WTC11 (cell line): ENCODE measurements around the gene ADGRV1. TPM values are rescaled to one million over a fixed set of nuclear protein-coding genes. Genes with fewer than 3 reads are reported as not detected.

Experiments
- ATAC-seq: fragments of 200-7000 bp; cut with Tn5 transposase; 2 replicates; pipeline ENCODE4 v1.10.0; 2021; ENCODE audit warnings: mild to moderate bottlenecking, moderate library complexity
- CTCF ChIA-PET: fragments of 300-600 bp; sonication (Branson Sonifier 250); formaldehyde crosslinking; loops from one replicate; lab custom pipeline; 2021; ENCODE audit warnings: antibody characterized with exemption; lab: Charles Lee
- POLR2A ChIA-PET: fragments of 350-600 bp; sonication (Branson Sonifier 250); formaldehyde crosslinking; loops from one replicate; lab custom pipeline; 2021; ENCODE audit warnings: antibody characterized with exemption; lab: Charles Lee
- DNase-seq: peaks from one replicate; pipeline ENCODE4 v3.0.0; 2021; ENCODE audit warnings: low spot score
- H3K27ac Mint-ChIP-seq: 2 replicates; pipeline ENCODE4 v1.8.0; 2021; ENCODE audit warnings: mixed read lengths
- H3K27me3 Mint-ChIP-seq: 2 replicates; pipeline ENCODE4 v1.8.0; 2021; ENCODE audit warnings: low read depth, mild to moderate bottlenecking, moderate library complexity, mixed read lengths
- H3K36me3 Mint-ChIP-seq: 2 replicates; pipeline ENCODE4 v1.8.0; 2021; ENCODE audit warnings: mixed read lengths
- H3K4me1 Mint-ChIP-seq: 2 replicates; pipeline ENCODE4 v1.8.0; 2022; ENCODE audit warnings: mixed read lengths
- H3K4me3 Mint-ChIP-seq: 2 replicates; pipeline ENCODE4 v1.8.0; 2021; ENCODE audit warnings: mild to moderate bottlenecking, moderate library complexity, mixed read lengths
- H3K9me3 Mint-ChIP-seq: 2 replicates; pipeline ENCODE4 v1.8.0; 2021; ENCODE audit warnings: mixed read lengths
- CBFB ChIP-seq: sonication (generic); formaldehyde crosslinking; IDR thresholded peaks from 2 replicates; pipeline ENCODE4 v1.8.1; 2022; ENCODE audit warnings: mild to moderate bottlenecking, low read depth, missing genetic modification reagents
- EMX1 ChIP-seq: fragments of 250-450 bp; sonication (Bioruptor Pico); IDR thresholded peaks from 2 replicates; pipeline ENCODE4 v1.8.0; 2021; ENCODE audit warnings: mild to moderate bottlenecking
- ESRRA ChIP-seq: sonication (generic); formaldehyde crosslinking; IDR thresholded peaks from 2 replicates; pipeline ENCODE4 v1.8.1; 2022; ENCODE audit warnings: mild to moderate bottlenecking, missing genetic modification reagents, borderline replicate concordance
- ETV6 ChIP-seq: sonication (generic); formaldehyde crosslinking; IDR thresholded peaks from 2 replicates; pipeline ENCODE4 v1.8.1; 2022; ENCODE audit warnings: mild to moderate bottlenecking, missing genetic modification reagents
- FOXK1 ChIP-seq: sonication (generic); formaldehyde crosslinking; IDR thresholded peaks from 2 replicates; pipeline ENCODE4 v1.8.0; 2022; ENCODE audit warnings: mild to moderate bottlenecking, moderate library complexity, missing genetic modification reagents
- GTF2I ChIP-seq: fragments of 250-450 bp; sonication (Bioruptor Pico); conservative IDR thresholded peaks from 2 replicates; pipeline ENCODE4 v1.4.0; 2021; ENCODE audit warnings: mild to moderate bottlenecking
- JUN ChIP-seq: sonication (generic); formaldehyde crosslinking; IDR thresholded peaks from 2 replicates; pipeline ENCODE4 v1.8.0; 2023; ENCODE audit warnings: mild to moderate bottlenecking, missing genetic modification reagents
- NR2C2 ChIP-seq: sonication (generic); formaldehyde crosslinking; IDR thresholded peaks from 2 replicates; pipeline ENCODE4 v1.8.0; 2022; ENCODE audit warnings: mild to moderate bottlenecking, missing genetic modification reagents
- NR3C1 ChIP-seq: sonication (generic); formaldehyde crosslinking; conservative IDR thresholded peaks from 2 replicates; pipeline ENCODE4 v1.8.1; 2023; ENCODE audit warnings: low read depth, mild to moderate bottlenecking, missing genetic modification reagents
- total RNA-seq: library from RNA; stranded (reverse); gene quantifications from 3 replicates; pipeline ENCODE4 v1.2.3, GENCODE V29; 2021
- TF ChIP-seq, protein P1 (sequence below): sonication (generic); formaldehyde crosslinking; IDR thresholded peaks from 2 replicates; pipeline ENCODE4 v1.8.0; 2022; ENCODE audit warnings: missing genetic modification reagents
- TF ChIP-seq, protein P2 (sequence below): sonication (generic); formaldehyde crosslinking; IDR thresholded peaks from 2 replicates; pipeline ENCODE4 v1.8.0; 2023; ENCODE audit warnings: mild to moderate bottlenecking, missing genetic modification reagents
- TF ChIP-seq, protein P3 (sequence below): sonication (generic); formaldehyde crosslinking; IDR thresholded peaks from 2 replicates; pipeline ENCODE4 v1.8.1; 2023; ENCODE audit warnings: mild to moderate bottlenecking, moderate library complexity, missing genetic modification reagents
- TF ChIP-seq, protein P4 (sequence below): sonication (generic); formaldehyde crosslinking; IDR thresholded peaks from 2 replicates; pipeline ENCODE4 v1.8.1; 2023; ENCODE audit warnings: mild to moderate bottlenecking, missing genetic modification reagents, moderate library complexity
- TF ChIP-seq, protein P5 (sequence below): sonication (generic); formaldehyde crosslinking; IDR thresholded peaks from 2 replicates; pipeline ENCODE4 v1.8.0; 2022; ENCODE audit warnings: mild to moderate bottlenecking, missing genetic modification reagents
- TF ChIP-seq, protein P6 (sequence below): sonication (generic); formaldehyde crosslinking; IDR thresholded peaks from 2 replicates; pipeline ENCODE4 v1.8.0; 2022; ENCODE audit warnings: mild to moderate bottlenecking, missing genetic modification reagents
- TF ChIP-seq, protein P7 (sequence below): sonication (generic); formaldehyde crosslinking; IDR thresholded peaks from 2 replicates; pipeline ENCODE4 v1.8.1; 2023; ENCODE audit warnings: mild to moderate bottlenecking, missing genetic modification reagents, moderate library complexity
- TF ChIP-seq, protein P8 (sequence below): fragments of 250-450 bp; sonication (Bioruptor Pico); IDR thresholded peaks from 2 replicates; pipeline ENCODE4 v1.9.0; 2021; ENCODE audit warnings: moderate library complexity, mild to moderate bottlenecking, inconsistent platforms, borderline replicate concordance
- TF ChIP-seq, protein P9 (sequence below): sonication (generic); formaldehyde crosslinking; IDR thresholded peaks from 2 replicates; pipeline ENCODE4 v1.8.0; 2023; ENCODE audit warnings: missing genetic modification reagents

ADGRV1 gene
- total RNA-seq, 1 experiment from 2014 or later: 74.5 TPM

DNA sequence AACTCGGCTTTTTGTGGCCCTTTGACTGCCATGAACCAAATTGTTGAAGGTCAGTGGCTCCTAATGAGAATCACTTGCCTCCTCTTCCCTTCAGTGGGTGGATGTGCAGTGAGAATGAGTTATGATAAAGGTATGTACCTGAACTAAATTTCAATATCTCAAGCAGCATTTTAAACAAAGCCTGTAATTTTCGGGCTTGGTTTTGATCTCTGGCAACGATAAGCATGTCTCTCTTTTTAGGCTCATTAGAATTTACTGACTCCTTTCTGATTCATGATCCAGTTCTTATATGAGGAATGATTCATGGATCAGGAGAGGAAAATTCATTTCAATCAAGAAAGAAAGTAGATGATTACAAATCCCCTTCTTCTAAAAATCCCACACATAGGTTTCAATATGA is 519.0 kb downstream of the ADGRV1 start (continued):
- TF ChIP-seq, protein P1, sequence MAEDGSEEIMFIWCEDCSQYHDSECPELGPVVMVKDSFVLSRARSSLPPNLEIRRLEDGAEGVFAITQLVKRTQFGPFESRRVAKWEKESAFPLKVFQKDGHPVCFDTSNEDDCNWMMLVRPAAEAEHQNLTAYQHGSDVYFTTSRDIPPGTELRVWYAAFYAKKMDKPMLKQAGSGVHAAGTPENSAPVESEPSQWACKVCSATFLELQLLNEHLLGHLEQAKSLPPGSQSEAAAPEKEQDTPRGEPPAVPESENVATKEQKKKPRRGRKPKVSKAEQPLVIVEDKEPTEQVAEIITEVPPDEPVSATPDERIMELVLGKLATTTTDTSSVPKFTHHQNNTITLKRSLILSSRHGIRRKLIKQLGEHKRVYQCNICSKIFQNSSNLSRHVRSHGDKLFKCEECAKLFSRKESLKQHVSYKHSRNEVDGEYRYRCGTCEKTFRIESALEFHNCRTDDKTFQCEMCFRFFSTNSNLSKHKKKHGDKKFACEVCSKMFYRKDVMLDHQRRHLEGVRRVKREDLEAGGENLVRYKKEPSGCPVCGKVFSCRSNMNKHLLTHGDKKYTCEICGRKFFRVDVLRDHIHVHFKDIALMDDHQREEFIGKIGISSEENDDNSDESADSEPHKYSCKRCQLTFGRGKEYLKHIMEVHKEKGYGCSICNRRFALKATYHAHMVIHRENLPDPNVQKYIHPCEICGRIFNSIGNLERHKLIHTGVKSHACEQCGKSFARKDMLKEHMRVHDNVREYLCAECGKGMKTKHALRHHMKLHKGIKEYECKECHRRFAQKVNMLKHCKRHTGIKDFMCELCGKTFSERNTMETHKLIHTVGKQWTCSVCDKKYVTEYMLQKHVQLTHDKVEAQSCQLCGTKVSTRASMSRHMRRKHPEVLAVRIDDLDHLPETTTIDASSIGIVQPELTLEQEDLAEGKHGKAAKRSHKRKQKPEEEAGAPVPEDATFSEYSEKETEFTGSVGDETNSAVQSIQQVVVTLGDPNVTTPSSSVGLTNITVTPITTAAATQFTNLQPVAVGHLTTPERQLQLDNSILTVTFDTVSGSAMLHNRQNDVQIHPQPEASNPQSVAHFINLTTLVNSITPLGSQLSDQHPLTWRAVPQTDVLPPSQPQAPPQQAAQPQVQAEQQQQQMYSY (CRISPR knock-in tag): no peak
- TF ChIP-seq, protein P2, sequence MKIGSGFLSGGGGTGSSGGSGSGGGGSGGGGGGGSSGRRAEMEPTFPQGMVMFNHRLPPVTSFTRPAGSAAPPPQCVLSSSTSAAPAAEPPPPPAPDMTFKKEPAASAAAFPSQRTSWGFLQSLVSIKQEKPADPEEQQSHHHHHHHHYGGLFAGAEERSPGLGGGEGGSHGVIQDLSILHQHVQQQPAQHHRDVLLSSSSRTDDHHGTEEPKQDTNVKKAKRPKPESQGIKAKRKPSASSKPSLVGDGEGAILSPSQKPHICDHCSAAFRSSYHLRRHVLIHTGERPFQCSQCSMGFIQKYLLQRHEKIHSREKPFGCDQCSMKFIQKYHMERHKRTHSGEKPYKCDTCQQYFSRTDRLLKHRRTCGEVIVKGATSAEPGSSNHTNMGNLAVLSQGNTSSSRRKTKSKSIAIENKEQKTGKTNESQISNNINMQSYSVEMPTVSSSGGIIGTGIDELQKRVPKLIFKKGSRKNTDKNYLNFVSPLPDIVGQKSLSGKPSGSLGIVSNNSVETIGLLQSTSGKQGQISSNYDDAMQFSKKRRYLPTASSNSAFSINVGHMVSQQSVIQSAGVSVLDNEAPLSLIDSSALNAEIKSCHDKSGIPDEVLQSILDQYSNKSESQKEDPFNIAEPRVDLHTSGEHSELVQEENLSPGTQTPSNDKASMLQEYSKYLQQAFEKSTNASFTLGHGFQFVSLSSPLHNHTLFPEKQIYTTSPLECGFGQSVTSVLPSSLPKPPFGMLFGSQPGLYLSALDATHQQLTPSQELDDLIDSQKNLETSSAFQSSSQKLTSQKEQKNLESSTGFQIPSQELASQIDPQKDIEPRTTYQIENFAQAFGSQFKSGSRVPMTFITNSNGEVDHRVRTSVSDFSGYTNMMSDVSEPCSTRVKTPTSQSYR (CRISPR knock-in tag): no peak
- no peak for TF ChIP-seq CBFB (CRISPR knock-in tag)

DNA sequence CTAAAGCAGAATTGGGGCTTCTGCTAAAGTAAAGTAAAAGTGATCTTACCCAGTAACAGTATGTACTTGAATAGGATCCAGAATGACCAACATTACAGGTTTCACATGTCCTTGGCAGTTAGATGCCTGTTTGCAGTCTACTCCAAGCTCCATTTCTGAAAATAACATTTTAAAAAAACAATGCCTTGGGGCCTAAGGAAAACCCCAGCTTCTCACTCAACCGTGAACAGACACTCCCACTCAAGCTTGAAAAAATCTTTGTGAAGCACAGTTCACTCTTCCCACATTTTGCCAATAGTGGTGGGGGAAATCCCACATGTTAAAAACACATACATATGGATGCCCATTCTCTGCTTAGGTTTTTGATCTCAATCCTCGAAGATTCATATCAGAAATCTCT is 520.4 kb downstream of the ADGRV1 start:
- H3K4me3 Mint-ChIP-seq: no peak overlapping the region
- ATAC-seq (no peak), DNase-seq (no peak)
- no peaks in the 10 kb centered on the region for H3K27me3 Mint-ChIP-seq
- TF ChIP-seq, protein P3, sequence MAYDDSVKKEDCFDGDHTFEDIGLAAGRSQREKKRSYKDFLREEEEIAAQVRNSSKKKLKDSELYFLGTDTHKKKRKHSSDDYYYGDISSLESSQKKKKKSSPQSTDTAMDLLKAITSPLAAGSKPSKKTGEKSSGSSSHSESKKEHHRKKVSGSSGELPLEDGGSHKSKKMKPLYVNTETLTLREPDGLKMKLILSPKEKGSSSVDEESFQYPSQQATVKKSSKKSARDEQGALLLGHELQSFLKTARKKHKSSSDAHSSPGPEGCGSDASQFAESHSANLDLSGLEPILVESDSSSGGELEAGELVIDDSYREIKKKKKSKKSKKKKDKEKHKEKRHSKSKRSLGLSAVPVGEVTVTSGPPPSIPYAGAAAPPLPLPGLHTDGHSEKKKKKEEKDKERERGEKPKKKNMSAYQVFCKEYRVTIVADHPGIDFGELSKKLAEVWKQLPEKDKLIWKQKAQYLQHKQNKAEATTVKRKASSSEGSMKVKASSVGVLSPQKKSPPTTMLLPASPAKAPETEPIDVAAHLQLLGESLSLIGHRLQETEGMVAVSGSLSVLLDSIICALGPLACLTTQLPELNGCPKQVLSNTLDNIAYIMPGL (CRISPR knock-in tag): no peak
- TF ChIP-seq, protein P4, sequence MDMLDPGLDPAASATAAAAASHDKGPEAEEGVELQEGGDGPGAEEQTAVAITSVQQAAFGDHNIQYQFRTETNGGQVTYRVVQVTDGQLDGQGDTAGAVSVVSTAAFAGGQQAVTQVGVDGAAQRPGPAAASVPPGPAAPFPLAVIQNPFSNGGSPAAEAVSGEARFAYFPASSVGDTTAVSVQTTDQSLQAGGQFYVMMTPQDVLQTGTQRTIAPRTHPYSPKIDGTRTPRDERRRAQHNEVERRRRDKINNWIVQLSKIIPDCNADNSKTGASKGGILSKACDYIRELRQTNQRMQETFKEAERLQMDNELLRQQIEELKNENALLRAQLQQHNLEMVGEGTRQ (CRISPR knock-in tag): no peak
- TF ChIP-seq, protein P5, sequence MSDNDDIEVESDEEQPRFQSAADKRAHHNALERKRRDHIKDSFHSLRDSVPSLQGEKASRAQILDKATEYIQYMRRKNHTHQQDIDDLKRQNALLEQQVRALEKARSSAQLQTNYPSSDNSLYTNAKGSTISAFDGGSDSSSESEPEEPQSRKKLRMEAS: no peak
- ChIA-PET POLR2A (no interaction called here), CTCF (no interaction called here)
- 0 out of 2 replicates have a peak, but pooled peaks cover 4% of the 10 kb centered on the region for H3K4me1 Mint-ChIP-seq
- peaks cover 7% of the 10 kb centered on the region for H3K36me3 Mint-ChIP-seq
- H3K9me3 Mint-ChIP-seq: peaks cover 2% of the 10 kb centered on the region
- no peak overlapping the region for H3K27ac Mint-ChIP-seq

DNA sequence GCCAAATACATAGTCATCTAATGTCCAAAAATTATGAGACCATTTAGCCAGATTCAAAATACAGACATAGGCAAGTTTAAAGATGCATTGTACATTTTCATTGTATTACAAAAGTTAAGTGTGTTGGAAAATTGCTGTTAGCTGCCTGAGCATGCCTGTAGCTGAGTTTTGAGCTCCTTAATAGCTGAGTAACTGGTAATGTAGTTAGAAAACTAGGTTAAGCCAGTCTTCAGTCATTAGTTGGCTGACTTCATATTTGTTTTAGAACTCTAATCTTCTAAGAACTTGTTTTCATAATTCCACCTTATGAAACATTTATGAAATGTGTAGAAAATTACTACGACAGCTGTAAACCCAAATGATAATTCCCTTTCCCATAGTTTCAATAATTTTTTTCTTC is 531.2 kb downstream of the ADGRV1 start:
- POLR2A ChIA-PET: no interaction called here
- Mint-ChIP-seq H3K36me3 (peaks cover under 1% of the 10 kb centered on the region; the same call in 1 of the 2 replicates), H3K9me3 (no peaks in the 10 kb centered on the region), H3K4me3 (no peak overlapping the region), H3K27ac (no peak overlapping the region), H3K27me3 (no peaks in the 10 kb centered on the region), H3K4me1 (peaks cover 21% of the 10 kb centered on the region)
- no peak for DNase-seq
- CTCF ChIA-PET: no interaction called here
- no peak for ATAC-seq
- TF ChIP-seq NR2C2 (no peak), FOXK1 (CRISPR knock-in tag) (no peak), GTF2I (CRISPR knock-in tag) (no peak), JUN (CRISPR knock-in tag) (no peak), ETV6 (CRISPR knock-in tag) (no peak), NR3C1 (no peak), ESRRA (CRISPR knock-in tag) (no peak), EMX1 (no peak)
- TF ChIP-seq, protein P6, sequence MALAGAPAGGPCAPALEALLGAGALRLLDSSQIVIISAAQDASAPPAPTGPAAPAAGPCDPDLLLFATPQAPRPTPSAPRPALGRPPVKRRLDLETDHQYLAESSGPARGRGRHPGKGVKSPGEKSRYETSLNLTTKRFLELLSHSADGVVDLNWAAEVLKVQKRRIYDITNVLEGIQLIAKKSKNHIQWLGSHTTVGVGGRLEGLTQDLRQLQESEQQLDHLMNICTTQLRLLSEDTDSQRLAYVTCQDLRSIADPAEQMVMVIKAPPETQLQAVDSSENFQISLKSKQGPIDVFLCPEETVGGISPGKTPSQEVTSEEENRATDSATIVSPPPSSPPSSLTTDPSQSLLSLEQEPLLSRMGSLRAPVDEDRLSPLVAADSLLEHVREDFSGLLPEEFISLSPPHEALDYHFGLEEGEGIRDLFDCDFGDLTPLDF: no peak
- TF ChIP-seq, protein P7, sequence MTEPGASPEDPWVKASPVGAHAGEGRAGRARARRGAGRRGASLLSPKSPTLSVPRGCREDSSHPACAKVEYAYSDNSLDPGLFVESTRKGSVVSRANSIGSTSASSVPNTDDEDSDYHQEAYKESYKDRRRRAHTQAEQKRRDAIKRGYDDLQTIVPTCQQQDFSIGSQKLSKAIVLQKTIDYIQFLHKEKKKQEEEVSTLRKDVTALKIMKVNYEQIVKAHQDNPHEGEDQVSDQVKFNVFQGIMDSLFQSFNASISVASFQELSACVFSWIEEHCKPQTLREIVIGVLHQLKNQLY (CRISPR knock-in tag): no peak
- TF ChIP-seq, protein P8, sequence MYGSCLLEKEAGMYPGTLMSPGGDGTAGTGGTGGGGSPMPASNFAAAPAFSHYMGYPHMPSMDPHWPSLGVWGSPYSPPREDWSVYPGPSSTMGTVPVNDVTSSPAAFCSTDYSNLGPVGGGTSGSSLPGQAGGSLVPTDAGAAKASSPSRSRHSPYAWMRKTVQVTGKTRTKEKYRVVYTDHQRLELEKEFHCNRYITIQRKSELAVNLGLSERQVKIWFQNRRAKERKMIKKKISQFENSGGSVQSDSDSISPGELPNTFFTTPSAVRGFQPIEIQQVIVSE (CRISPR knock-in tag): no peak
- TF ChIP-seq, protein P9, sequence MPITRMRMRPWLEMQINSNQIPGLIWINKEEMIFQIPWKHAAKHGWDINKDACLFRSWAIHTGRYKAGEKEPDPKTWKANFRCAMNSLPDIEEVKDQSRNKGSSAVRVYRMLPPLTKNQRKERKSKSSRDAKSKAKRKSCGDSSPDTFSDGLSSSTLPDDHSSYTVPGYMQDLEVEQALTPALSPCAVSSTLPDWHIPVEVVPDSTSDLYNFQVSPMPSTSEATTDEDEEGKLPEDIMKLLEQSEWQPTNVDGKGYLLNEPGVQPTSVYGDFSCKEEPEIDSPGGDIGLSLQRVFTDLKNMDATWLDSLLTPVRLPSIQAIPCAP: no peak
